T-helper 9 cell (primary cell): ENCODE measurements around the gene PDE3A.
"Not testable (repeated sequence)": the region's sequence is repeated elsewhere in the genome, so short reads cannot be mapped to it uniquely, and the experiment has no call there.

Experiments used
- DNase-seq: peaks from one replicate; pipeline ENCODE4 v3.0.0-alpha.2; 2020

PDE3A gene

GRCh38 chr12:20557096-20557495 lies 188.8 kb downstream of the PDE3A start:
- no peak for DNase-seq

- no peak for DNase-seq
These were observed 192.6 kb downstream of the PDE3A start for GRCh38 chr12:20560935-20561334.

- no peak for DNase-seq
These were observed 193.5 kb downstream of the PDE3A start for GRCh38 chr12:20561871-20562270.

GRCh38 chr12:20567413-20567812 lies 199.1 kb downstream of the PDE3A start:
- DNase-seq, result no peak

- no peak for DNase-seq
These were observed 204.1 kb downstream of the PDE3A start for GRCh38 chr12:20572451-20572850.

- no peak for DNase-seq
These were observed 208.2 kb downstream of the PDE3A start for GRCh38 chr12:20576528-20576927.

GRCh38 chr12:20577054-20577453 lies 208.7 kb downstream of the PDE3A start:
- no peak for DNase-seq

- DNase-seq, result no peak
These were observed 209.8 kb downstream of the PDE3A start for GRCh38 chr12:20578142-20578541.

- DNase-seq, result no peak
These were observed 216.8 kb downstream of the PDE3A start for GRCh38 chr12:20585055-20585625.

- DNase-seq, result no peak
These were observed 217.6 kb downstream of the PDE3A start for GRCh38 chr12:20585913-20586312.

- DNase-seq, result no peak
These were observed 219.7 kb downstream of the PDE3A start for GRCh38 chr12:20588042-20588441.

GRCh38 chr12:20590570-20590969 lies 222.2 kb downstream of the PDE3A start:
- DNase-seq, result no peak

- DNase-seq, result no peak
These were observed 224.2 kb downstream of the PDE3A start for GRCh38 chr12:20592556-20592955.

- no peak for DNase-seq
These were observed 225.3 kb downstream of the PDE3A start for GRCh38 chr12:20593611-20594010.

GRCh38 chr12:20596061-20596460 lies 227.7 kb downstream of the PDE3A start:
- no peak for DNase-seq

- DNase-seq, result no peak
These were observed 231.4 kb downstream of the PDE3A start for GRCh38 chr12:20599757-20600156.

- DNase-seq, result no peak
These were observed 233.4 kb downstream of the PDE3A start for GRCh38 chr12:20601668-20602280.

- DNase-seq, result no peak
These were observed 234.5 kb downstream of the PDE3A start for GRCh38 chr12:20602641-20603391.

- no peak for DNase-seq
These were observed 236.2 kb downstream of the PDE3A start for GRCh38 chr12:20604408-20605067.

- DNase-seq, result not testable (repeated sequence)
These were observed 246.7 kb downstream of the PDE3A start for GRCh38 chr12:20615020-20615419.

- no peak for DNase-seq
These were observed 247.8 kb downstream of the PDE3A start for GRCh38 chr12:20616093-20616492.

- DNase-seq, result no peak
These were observed 251.9 kb downstream of the PDE3A start for GRCh38 chr12:20620261-20620660.

GRCh38 chr12:20624718-20625117 lies 256.4 kb downstream of the PDE3A start:
- DNase-seq, result no peak

GRCh38 chr12:20625531-20625930 lies 257.2 kb downstream of the PDE3A start:
- no peak for DNase-seq
